SK-N-DZ (cell line): ENCODE measurements around the gene AHCTF1.
"Not testable (repeated sequence)": the region's sequence is repeated elsewhere in the genome, so short reads cannot be mapped to it uniquely, and the experiment has no call there.

ENCODE experiments used
- DNase-seq: peaks from one replicate; pipeline ENCODE4 v3.0.0-alpha.2; 2015; ENCODE audit warnings: low spot score

AHCTF1 gene

DNA sequence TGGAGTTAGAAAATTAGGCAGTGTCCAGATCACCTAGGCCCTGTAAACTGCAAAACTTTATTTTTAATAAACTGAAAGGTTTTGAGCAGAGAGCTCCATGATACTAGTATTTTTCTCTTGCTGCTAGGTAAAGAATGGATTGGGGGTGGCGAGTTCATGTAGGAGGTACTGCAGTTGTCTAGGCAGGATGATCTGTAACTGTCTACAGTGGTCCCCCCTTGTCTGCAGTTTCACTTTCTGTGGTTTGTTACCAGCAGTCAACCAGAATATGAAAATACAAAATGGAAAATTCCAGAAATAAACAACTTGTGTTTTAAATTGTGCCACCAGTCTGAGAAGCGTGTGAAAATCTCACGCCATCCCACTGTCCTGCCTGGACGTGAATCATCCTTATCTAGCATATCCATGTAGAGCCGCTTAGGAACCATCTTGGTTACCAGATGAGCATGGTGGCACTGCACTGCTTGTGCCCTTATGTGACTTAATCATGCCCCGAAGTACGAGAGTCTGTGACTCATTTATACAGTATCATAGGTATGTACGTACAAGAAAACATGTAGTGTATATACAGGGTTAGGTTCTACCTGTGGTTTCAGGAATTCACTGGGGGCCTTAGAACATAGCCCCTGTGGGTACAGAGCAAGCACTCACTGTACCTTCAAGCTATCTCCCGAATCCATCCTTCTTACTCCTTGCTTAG, 94.2 kb downstream of the AHCTF1 start:
- no peak for DNase-seq

DNA sequence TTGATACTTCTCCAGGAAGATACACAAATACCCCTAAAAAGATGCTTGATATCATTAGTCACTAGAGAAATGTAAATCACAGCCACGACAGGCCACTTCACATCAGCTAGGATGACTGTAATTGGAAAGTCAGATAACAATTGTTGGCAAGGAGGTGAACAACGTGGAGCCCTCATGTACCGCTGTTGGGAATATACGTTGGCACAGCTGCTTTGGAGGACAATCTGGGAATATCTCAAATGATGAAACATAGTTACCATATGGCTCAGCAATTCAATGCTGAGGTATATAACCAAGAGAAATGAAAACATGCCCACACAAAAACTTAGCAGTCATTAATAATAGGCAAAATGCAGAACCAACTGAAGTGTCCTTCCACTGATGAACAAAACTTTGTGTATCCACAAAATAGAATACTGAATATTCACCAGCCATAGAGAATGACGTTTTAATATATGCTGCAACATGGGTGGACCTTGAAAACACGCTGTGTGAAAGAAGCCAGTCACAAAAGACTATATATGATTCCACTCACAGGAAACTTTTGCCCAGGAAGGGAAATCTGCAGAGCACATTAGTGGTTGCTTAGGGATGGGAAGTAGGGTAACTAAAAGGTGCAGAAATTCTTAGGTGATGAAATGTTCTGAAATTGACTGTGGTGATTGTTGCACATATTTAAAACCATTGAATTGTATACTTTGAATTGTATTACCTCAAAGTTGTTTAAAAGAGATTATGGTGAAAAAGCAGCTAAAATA, 95.4 kb downstream of the AHCTF1 start:
- DNase-seq, result no peak

DNA sequence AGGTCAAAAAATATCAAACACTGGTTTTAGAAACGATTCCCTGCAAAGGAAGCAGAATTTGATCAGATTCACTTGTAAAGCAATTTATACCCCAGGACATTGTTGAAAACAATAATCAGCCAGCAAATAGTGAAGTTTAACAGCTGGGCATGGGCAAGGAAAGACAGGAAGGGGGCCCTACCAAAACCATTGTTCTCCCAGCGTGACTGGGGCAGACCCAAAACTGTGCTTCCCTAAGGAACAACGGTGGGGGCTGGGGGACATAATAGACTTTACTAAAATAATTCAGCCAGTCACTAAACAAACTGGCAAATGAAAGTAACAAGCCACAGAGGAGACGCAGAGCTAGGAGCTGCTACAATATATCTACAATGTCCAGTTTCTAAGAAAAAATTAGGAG, 100.2 kb downstream of the AHCTF1 start:
- no peak for DNase-seq

DNA sequence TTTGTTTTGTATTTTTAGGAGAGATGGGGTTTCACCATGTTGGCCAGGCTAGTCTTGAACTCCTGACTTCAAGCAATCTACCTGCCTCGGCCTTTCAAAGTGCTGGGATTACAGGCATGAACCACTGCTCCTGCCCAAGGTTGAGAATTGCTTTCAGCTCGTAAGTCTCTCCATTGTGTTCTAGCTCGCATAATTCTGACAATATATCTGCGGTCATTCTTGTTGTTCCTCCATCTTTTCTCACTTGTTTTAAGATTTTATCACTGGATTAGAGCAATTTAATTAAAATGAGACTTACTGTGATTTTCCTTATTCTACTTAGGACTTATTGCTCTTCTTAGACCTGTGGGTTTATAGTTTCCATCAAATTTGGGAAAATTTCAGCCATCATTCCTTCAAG, 102.9 kb downstream of the AHCTF1 start:
- DNase-seq, result no peak

DNA sequence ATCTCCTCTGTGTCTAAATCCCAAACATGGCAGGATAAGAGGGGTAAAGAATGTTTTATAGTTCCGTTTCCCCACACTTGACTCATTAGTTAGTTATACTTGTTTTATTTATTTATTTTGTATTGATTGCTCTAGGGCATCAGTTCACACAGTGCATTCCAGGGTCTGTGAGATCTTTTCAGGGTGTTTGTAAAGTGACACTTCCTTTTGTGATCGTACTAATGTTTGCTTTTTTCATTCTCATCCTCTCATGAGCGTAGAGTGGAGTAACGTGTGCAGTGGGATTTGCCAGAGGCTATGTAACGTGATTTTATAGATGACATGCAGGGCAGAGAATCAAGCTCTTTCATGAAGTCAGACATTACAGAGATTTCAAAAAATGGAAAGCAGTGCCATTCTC, 104.4 kb downstream of the AHCTF1 start:
- no peak for DNase-seq

DNA sequence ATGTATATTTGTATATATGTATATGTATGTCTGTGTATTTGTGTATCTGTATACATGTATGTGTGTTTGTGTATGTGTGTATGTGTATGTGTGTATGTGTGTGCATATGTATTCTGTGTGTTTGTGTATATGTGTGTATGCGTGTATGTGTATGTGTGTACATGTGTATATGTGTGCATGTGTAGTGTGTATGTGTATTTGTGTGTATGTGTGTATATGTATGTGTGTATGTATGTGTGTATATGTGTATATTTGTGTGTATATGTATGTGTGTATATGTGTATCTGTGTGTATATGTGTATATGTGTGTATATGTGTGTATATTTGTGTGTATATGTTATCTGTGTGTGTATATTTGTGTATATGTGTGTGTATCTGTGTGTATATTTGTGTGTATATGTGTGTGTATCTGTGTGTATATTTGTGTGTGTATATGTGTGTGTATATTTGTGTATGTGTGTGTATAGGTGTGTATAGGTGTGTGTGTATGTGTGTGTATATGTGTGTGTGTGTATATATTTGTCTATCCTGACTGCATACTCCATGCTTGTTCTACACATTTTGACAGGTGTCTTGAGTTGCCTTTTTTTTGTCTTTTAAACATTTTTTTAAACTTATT, 106.1 kb downstream of the AHCTF1 start:
- no peak for DNase-seq

DNA sequence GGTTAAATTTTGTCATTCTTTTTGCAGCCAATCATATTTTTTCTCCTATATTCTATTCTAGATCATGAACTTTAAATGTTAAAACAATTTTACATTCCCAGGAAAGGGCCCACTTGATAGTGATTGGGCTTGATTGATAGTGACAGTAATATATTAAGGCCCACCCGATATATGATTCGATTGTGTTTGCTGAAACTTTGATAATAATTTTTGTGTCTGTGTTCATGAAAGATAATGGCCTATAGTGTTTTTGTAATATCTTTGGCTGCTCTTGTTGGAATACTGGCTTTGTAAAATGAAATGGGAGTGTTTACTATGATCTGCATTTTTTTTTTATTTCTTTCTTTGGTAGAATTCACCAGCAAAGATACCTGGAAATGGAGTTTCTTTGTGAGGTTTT, 107.2 kb downstream of the AHCTF1 start:
- DNase-seq, result no peak

DNA sequence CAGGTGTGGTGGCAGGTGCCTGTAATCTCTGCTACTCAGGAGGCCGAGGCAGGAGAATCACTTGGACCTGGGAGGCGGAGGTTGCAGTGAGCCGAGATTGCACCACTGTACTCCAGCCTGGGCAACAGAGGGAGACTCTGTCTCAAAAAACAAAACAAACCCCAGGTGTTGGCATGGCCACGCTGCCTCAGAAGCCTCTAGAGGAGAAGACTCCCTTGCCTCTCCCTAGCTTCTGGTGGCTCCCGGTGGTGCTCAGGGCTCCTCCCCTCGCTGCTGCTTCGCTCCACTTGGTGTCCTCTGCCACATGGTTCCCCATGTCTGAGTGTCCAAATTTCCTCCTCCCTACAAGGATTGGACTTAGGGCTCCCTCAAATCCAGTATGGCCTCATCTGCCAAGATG, 109.6 kb downstream of the AHCTF1 start:
- not testable (repeated sequence) for DNase-seq

DNA sequence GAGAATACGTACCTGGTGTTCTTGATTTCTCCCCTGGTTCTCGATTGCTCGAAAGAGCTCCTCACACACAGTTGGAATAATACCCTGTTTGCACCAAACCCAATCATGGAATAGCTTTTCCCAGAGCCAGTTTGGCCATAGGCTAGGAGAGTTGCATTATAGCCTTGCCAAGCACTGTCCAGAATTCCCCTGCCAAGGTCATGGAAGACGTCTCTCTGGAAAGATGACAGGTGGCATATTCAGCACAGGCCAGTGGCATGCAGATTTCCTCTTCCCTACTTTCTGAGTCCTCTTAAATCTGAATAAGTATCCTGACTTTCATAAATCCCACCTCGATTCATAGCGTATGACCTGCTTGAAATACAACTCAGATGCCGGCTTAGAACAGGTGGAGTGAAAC, 111.1 kb downstream of the AHCTF1 start:
- no peak for DNase-seq

DNA sequence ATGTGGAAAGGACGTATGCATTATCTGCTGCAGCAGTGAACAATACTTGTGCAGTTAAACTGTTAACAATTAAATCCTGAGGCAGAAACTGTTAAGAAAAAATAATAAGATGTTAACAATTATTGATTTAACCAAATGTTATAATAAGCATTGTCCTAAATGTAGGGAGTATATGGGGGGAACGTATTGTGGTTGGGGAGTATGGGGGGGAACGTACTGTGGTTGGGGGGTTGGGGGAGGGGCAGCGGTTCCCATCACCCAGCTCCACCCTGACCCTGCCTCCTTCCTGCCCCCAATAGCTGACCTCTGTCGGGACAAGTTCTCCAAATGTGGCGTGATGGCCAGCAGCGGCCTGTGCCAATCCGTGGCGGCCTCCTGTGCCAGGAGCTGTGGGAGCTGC, 114.0 kb downstream of the AHCTF1 start:
- not testable (repeated sequence) for DNase-seq

DNA sequence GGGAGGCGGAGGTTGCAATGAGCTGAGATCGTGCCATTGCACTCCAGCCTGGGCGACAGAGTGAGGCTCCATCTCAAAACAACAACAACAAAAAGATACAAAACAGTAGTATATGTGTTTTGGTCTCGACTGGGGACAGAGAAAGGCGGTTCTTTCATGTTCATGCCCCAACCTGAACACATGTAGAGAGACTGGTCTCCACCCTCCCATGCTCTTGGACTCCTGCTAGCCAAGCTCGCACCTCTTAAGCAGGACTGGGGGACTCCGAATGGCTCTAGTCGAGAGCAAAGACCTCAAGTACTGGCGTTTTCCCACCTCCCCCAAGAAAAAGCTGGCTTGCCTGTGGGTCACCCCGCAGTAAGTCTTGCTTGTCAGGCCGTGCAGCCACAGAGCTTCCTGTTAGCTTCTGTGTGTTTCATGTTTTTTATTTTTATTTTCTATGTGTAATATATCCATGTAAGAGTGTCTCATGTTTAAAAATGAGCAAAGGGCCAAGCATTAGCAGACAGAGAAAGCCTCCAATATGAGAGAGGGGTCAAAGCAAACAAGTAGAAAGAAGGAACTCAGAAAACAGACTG, 116.0 kb downstream of the AHCTF1 start:
- DNase-seq, result no peak

DNA sequence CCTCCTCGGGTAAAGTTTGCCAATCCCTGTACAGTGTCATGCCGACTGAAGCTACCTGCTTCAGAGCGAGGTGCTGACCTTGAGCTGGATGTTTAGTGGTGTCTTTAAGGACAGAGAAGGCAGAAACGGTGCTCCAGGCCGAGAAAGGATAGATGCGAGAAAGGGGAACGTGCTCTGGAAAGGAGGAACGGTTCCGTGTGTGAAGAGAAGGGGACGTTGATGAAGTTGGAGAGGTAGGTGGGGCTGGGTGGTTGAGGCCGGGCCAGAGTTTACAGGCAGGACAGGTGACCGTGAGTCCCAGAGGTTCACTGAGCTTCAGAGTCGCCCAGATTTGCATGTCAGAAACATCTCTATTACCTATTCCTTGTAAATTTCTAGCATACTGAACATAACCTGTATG, 116.9 kb downstream of the AHCTF1 start:
- no peak for DNase-seq

DNA sequence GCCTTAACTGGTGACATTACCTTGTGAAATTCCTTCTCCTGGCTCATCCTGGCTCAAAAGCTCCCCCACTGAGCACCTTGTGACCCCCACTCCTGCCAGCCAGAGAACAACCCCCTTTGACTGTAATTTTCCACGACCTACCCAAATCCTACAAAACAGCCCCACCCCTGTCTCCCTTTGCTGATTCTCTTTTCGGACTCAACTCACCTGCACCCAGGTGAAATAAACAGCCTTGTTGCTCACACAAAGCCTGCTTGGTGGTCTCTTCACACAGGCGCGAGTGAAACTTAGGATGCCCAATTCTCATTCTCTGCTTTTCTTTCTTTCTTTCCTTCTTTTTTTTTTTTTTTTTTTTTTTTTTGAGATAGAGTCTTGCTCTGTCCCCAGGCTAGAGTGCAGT, 118.4 kb downstream of the AHCTF1 start:
- not testable (repeated sequence) for DNase-seq

DNA sequence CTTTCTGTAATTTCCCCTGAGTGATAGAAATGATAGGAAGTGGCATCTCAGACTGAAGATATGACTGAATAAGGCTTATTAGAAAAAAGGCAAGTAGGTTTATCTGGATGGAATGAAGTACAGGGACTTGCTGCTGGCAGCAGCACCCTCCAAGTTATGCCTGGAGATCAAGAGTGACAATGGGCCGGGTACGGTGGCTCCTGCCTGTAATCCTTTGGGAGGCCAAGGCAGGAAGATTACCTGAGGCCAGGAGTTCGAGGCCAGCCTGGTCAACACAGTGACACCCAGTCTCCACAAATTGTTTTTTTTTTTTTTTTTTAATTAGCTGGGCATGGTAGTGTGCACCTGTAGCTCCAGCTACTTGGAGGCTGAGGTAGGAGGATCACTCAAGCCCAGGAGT, 119.8 kb downstream of the AHCTF1 start:
- no peak for DNase-seq

DNA sequence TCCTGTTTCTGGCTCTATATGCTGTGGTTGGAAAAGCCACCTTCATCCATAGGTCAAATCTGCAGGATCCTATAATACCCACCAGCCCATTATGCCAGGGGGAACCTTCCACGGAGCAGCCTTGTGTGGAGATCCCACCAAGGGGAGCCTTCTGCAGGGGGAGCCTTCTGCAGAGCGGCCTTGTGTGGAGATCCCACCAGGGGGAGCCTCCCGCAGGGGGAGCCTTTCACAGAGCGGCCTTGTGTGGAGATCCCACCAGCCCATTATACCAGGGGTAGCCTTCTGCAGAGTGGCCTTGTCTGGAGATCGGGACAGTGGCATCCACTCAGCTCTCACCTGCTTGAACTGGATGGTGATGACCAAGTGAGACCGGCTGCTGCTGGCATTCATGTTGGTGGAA, 122.3 kb downstream of the AHCTF1 start:
- no peak for DNase-seq

DNA sequence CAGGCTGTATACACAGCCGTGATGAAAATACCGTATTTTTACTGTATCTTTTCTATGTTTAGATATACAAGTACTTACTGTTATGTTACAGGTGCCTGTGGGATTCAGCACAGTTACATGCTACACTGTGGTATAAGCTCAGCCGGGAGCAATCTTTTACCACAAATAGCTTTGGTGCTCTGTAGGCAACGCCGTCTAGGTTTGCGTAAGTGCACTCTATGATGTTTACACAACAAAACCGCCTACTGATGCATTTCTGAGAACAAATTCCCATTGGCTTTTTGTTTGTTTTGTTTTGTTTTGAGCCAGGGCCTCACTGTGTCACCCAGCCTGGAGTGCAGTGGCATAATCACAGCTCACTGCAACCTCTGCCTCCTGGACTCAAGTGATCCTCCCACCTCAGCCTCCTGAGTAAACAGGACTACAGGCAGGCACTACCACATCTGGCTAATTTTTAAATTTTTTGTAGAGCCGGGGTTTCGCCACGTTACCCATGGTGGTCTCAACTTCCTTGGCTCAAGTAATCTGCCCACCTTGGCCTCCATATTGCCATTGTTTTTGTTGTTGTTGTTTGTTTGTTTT, 126.5 kb downstream of the AHCTF1 start:
- no peak for DNase-seq

DNA sequence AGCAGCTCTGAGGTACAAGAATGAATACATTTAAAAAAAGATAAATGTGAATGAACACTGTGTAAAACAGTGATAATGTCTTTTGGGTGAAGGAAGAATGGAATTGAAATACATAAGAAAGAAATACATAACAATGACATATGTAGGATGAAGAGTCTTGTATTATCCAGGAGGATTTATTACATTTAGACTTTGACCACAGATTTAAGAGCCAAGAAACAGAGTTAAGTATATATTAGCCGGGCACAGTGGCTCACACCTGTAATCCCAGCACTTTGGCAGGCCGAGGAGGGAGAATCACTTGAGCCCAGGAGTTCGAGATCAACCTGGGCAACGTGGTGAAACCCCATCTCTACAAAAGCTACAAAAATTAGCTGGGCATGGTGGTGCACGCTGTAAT, 127.9 kb downstream of the AHCTF1 start:
- no peak for DNase-seq

DNA sequence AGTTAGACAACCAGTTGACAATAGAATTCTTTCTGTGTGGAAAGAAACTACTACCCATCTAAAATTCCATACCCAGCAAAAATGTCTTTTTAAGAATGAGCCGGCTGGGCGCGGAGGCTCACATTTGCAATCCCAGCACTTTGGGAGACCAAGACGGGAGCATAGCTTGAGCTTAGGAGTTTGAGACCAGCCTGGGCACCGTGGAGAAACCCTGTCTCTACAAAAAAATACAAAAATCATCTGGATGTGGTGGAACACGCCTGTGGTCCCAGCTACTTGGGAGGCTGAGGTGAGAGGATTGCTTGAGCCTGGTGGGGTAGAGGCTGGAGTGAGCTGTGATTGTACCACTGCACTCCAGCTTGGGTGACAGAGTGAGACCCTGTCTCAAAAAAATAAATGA, 128.4 kb downstream of the AHCTF1 start:
- no peak for DNase-seq

DNA sequence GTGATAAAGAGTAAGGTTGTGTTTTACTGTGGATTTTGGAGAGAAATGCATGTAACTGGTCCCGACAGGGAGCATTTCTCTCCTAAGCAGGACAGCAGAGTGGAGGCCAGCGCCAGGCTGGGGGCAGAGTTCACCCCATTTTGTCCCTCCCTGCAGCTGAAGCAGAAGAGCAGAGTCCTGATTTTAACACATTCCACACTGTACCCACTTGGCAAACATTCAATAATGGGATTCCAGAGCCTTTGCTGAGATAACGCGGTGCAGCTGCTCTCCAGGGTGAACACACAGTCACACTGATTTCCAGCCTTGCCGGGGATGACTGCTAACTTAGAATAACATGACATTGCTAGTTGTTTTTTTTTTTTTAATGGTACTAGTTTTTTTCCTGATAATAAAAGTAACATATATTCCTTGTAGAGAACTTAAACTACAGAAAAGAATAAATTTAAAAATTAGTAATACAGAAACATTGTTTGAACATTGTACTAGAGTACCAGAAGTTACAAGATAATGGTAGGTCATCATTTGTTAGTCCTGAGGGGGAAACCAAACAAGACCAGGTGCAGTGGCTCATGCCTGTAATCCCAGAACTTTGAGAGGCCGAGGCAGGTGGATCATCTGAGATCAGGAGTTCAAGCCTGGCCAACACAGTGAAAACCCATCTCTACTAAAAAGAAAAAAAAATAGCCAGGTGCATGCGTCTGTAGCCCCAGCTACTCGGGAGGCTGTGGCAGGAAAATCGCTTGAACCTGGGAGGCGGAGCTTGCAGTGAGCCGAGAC, 130.3 kb downstream of the AHCTF1 start:
- no peak for DNase-seq

DNA sequence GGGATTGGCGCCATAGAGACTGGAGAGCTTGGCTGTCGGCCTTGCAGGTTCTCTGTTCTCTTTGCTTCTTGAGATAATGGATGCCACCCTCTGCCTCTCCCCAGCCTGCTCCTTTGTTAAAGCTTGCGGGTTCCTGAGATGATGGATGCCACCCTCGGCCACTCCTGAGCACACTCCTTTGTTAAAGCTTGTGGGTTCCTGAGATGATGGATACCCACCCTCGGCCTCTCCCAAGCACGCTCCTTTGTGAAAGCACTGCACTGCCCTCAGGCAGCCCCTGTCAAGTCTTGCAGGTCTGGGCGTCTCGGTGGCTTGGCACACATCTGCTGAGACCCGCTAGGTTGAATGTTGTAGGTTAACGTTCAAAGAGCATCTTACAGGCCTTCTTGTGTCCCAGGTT, 131.0 kb downstream of the AHCTF1 start:
- DNase-seq, result no peak

DNA sequence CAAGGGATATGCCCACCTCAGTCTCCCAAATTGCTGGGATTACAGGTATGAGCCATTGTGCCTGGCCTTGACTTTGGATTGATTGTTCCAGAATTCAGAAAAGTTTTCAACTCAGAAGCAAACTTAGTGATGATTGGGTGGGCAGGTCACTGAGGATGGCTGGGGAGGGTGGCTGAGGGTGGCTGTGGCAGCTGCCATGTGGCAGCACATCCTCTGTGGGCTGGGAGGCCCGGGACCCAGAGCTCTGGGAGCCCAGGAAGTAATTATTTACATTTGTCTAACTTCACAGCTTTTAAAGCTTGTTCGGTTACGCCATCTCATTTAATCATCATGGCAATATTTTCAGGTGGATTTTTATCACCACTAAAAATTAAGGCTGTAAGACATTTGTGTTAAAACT, 131.4 kb downstream of the AHCTF1 start:
- DNase-seq, result no peak
